Measurements from ENCODE around the gene SLC9C2. TPM values are rescaled to one million over a fixed set of nuclear protein-coding genes. Genes with fewer than 3 reads are reported as not detected.

The SLC9C2 gene
- 4.8 TPM for total RNA-seq

GRCh38 chr1:173603056-173603591 is at the start of gene SLC9C2:
Gene SLC9C2 (minus strand): TSS chr1:173603072. CDS start chr1:173601776, 1,296 bp downstream.

GRCh38 chr1:173635116-173635515 is 32.2 kb upstream of the SLC9C2 start, which contains the start of gene TEX50:
Gene TEX50 (plus strand): TSS chr1:173635338. CDS start chr1:173635522, 184 bp downstream.

DNA sequence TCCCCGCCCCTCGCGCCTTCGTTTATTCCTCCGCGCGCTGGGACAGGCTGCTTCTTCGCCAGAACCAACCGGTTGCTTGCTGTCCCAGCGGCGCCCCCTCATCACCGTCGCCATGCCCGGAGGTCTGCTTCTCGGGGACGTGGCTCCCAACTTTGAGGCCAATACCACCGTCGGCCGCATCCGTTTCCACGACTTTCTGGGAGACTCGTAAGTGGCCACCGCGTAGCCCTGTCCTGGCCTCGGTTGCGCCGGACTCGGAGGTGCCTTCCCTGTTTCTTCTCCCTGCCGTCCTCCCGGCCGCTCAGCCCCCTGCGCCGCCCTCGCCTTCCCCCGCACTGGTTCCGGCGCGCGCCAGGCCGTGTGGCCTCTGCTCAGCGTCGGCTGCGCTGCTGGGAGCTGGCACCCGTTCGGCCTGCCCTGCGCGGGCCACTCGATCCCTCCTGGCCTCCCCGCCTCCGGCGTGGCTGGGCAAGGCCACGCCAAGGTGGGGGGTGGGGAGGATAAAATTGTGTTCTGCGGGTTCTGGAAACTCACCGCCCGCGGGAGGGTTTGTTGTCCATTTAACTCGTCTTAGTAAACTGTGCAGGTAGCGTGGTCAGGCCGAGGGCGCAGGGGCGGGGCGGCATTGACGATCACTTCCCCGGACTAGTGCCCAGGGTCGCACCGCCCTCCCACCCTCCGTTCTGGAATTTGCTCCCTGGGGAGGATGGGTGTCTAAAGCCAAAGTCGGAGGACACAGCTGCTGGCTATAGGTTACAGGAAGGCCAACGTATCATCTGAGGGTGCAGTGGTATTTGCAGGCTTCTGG is 125.4 kb downstream of the SLC9C2 start, which contains the start of gene PRDX6:
Gene PRDX6, plus strand, starts transcription at position 50 of the 808 bp plus-strand sequence. Its CDS starts 63 bp downstream, at position 113.

Other genes with a start within 250 kb of the SLC9C2 start
- gene PRDX6, start 125.7 kb downstream of the SLC9C2 start, total RNA-seq: 46.1 TPM
- gene TEX50, start 32.3 kb upstream of the SLC9C2 start, total RNA-seq: not detected
- gene ANKRD45, start 66.8 kb upstream of the SLC9C2 start, total RNA-seq: 20.3 TPM
- 30.9 TPM for gene KLHL20, start 111.9 kb upstream of the SLC9C2 start, total RNA-seq
- 19.8 TPM for gene DARS2, start 221.6 kb upstream of the SLC9C2 start, total RNA-seq
- gene CENPL, start 221.8 kb upstream of the SLC9C2 start, total RNA-seq: 16.8 TPM